Natural killer cell (primary cell): ENCODE data around the gene KLHL8. TPM values are rescaled to one million over a fixed set of nuclear protein-coding genes. Genes with fewer than 3 reads are reported as not detected.
A peak's percentile ranks its signal among the peaks of the same experiment; 100 is the strongest.

Experiments
- ATAC-seq, 3 donors: fragments of 150-1000 bp in 2 of 3; fragments of 200-7000 bp in 1 of 3; cut with Tn5 transposase; 1 replicate in 1 of 3; 2 replicates in 2 of 3; pipeline ENCODE4 v1.10.0; 2021; ENCODE audit warnings: mild to moderate bottlenecking in 2 of 3, moderate library complexity in 2 of 3
- DNase-seq, 2 donors: peaks; one replicate each; pipeline versions ENCODE4 v3.0.0 to v3.0.0-alpha.2; 2013 to 2021; ENCODE audit warnings: mixed read lengths in 1 of 2
- H3K27ac ChIP-seq: one replicate; pipeline ENCODE4 v1.5.1; 2013; ENCODE audit warnings: mild to moderate bottlenecking, low read length
- H3K27me3 ChIP-seq: one replicate; pipeline ENCODE4 v1.6.1; 2013; ENCODE audit warnings: low read length; ENCODE audit not compliant: control insufficient read depth, insufficient read depth
- H3K36me3 ChIP-seq: one replicate; pipeline ENCODE4 v1.6.1; 2013; ENCODE audit warnings: low read length; ENCODE audit not compliant: control insufficient read depth, insufficient read depth
- H3K4me1 ChIP-seq: one replicate; pipeline ENCODE4 v1.6.1; 2013; ENCODE audit warnings: low read length; ENCODE audit not compliant: control insufficient read depth, insufficient read depth
- H3K4me3 ChIP-seq: one replicate; pipeline ENCODE4 v1.5.1; 2013; ENCODE audit warnings: low read length
- H3K9me3 ChIP-seq: one replicate; pipeline ENCODE4 v1.6.1; 2013; ENCODE audit warnings: low read length; ENCODE audit not compliant: control insufficient read depth, insufficient read depth
- H3K27ac Mint-ChIP-seq, 2 donors: one replicate each; pipeline ENCODE4 v1.8.0; 2022; ENCODE audit warnings: mild to moderate bottlenecking in 2 of 2, mixed read lengths in 2 of 2, moderate library complexity in 1 of 2
- H3K27me3 Mint-ChIP-seq, 2 donors: one replicate each; pipeline ENCODE4 v1.8.0; 2022; ENCODE audit warnings: low read depth in 2 of 2, mixed read lengths in 2 of 2
- H3K36me3 Mint-ChIP-seq: one replicate; pipeline ENCODE4 v1.8.0; 2022; ENCODE audit warnings: mixed read lengths
- H3K4me1 Mint-ChIP-seq, 2 donors: one replicate each; pipeline ENCODE4 v1.8.0; 2022; ENCODE audit warnings: mixed read lengths in 2 of 2
- H3K4me3 Mint-ChIP-seq: one replicate; pipeline ENCODE4 v1.8.0; 2022; ENCODE audit warnings: mild to moderate bottlenecking, moderate library complexity, mixed read lengths
- H3K9me3 Mint-ChIP-seq, 2 donors: one replicate each; pipeline ENCODE4 v1.8.0; 2022; ENCODE audit warnings: mixed read lengths in 2 of 2
- WGBS: methylation state at CpG from one replicate; pipeline ENCODE4 v1.1.7; 2013; ENCODE audit warnings: missing lambda C conversion rate; ENCODE audit not compliant: insufficient coverage; 5-methylcytosine and 5-hydroxymethylcytosine counted together
- intact Hi-C: fragments of 100-400 bp; cut with micrococcal nuclease; formaldehyde crosslinking; loops from one replicate; pipeline ENCODE4 v1.14.2; 2022
- total RNA-seq, 4 donors: library from RNA; stranded (reverse); fragments of 120-200 nt in 1 of 4; gene quantifications; one replicate each; pipeline versions ENCODE4 v1.2.3 to v1.2.4, GENCODE V29; 2013 to 2022
- TF ChIP-seq, protein P1 (sequence below): fragments of 200-600 bp; IDR thresholded peaks from one replicate; pipeline ENCODE4 v1.8.0; 2022; ENCODE audit warnings: antibody characterized with exemption

The KLHL8 gene
- total RNA-seq, 3 donors from 2014 or later (not counting 1 experiment from before 2014, with no cell fraction given) = 8.3 to 11.2 (median 9.1) TPM

DNA sequence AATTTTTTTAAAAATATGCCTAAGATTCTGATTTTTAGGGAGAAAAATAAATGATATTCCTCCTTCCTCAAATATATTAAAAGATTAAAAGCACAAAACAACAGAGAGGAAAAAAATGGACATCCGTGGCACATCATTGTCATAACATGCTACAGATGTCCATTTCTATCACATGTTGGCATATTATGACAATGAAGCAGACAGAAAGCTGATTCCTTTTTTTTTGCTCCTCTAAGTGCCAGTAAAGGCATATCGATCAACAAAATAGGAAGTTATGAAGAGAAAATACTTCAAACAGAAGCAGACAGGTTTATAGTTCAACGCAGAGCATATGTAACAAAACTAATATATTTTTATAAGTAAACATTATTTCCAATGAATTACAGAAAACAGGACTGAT is 11.2 kb downstream of the KLHL8 start:
- Mint-ChIP-seq H3K4me1 (peaks cover 13 to 16% of the 10 kb centered on the region in 2 donors), H3K36me3 (no peaks in the 10 kb centered on the region), H3K27me3 (no peaks in the 10 kb centered on the region), H3K27ac (peak overlapping the region; percentile 82 to 90), H3K9me3 (no peaks in the 10 kb centered on the region), H3K4me3 (peak overlapping the region; percentile 67)
- TF ChIP-seq, protein P1, sequence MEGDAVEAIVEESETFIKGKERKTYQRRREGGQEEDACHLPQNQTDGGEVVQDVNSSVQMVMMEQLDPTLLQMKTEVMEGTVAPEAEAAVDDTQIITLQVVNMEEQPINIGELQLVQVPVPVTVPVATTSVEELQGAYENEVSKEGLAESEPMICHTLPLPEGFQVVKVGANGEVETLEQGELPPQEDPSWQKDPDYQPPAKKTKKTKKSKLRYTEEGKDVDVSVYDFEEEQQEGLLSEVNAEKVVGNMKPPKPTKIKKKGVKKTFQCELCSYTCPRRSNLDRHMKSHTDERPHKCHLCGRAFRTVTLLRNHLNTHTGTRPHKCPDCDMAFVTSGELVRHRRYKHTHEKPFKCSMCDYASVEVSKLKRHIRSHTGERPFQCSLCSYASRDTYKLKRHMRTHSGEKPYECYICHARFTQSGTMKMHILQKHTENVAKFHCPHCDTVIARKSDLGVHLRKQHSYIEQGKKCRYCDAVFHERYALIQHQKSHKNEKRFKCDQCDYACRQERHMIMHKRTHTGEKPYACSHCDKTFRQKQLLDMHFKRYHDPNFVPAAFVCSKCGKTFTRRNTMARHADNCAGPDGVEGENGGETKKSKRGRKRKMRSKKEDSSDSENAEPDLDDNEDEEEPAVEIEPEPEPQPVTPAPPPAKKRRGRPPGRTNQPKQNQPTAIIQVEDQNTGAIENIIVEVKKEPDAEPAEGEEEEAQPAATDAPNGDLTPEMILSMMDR = no peak
- H3K27me3 ChIP-seq = no peaks in the 10 kb centered on the region
- H3K27ac ChIP-seq = peak overlapping the region; percentile 17
- H3K9me3 ChIP-seq = no peaks in the 10 kb centered on the region
- peaks cover 5% of the 10 kb centered on the region for H3K4me1 ChIP-seq
- H3K36me3 ChIP-seq = no peaks in the 10 kb centered on the region
- ATAC-seq = no peak
- DNase-seq = no peak
- peak overlapping the region; percentile 26 for H3K4me3 ChIP-seq
- intact Hi-C loops = no loop called here
- no CpG with 5 or more reads among the region's 3 CpGs for WGBS

DNA sequence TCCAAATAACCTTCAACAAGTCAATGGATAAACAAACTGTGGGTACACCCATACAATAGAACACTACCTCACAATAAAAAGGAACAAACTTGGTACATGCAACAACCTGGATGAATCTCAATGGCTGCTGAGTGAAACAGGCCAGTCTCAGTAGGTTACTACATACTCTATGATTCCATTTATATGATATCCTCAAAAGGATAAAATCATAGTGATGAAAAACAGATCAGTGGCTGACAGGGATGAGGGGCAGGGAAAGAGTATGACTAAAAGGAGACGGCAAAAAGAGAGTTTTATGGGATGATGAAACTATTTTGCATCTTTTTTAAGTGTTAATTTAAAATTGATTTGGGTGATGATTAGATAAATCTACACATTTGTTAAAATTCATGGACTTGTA is 15.9 kb downstream of the KLHL8 start:
- intact Hi-C loops = no loop called here
- H3K4me3 Mint-ChIP-seq = no peak overlapping the region
- no peaks in the 10 kb centered on the region for H3K27me3 Mint-ChIP-seq

DNA sequence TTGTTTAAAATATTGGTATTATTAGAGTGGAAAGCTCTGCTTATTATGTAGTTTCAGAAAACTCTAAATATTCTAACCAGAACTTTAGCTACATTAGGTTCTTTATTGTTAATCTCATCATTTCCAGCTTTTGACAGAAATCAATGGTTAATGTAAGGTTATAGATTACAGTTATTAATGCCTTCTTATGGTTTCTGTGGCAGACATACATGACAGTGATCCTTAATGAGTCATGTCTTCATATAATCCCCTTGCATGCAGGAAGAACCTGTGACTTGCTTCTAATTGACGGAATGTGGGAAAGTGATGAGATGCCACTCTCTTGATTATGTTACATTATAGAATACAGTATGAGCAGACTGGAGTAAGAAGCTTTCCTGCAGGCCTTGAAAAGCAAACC is 23.5 kb downstream of the KLHL8 start:
- Histone ChIP-seq H3K4me1 (no peaks in the 10 kb centered on the region), H3K36me3 (no peaks in the 10 kb centered on the region), H3K27me3 (no peaks in the 10 kb centered on the region), H3K27ac (no peak overlapping the region), H3K9me3 (no peaks in the 10 kb centered on the region), H3K4me3 (no peak overlapping the region)
- DNase-seq (no peak), ATAC-seq (no peak)
- TF ChIP-seq, protein P1 = no peak
- H3K9me3 Mint-ChIP-seq = no peaks in the 10 kb centered on the region
- WGBS = 100% methylated on average over 1 of the region's 1 CpG
- no peaks in the 10 kb centered on the region for H3K27me3 Mint-ChIP-seq
- H3K36me3 Mint-ChIP-seq = no peaks in the 10 kb centered on the region
- no peak overlapping the region for H3K27ac Mint-ChIP-seq
- no peak overlapping the region for H3K4me3 Mint-ChIP-seq
- intact Hi-C loops = no loop called here
- H3K4me1 Mint-ChIP-seq = peaks cover 20 to 29% of the 10 kb centered on the region in 2 donors

More for the DNA sequence above, 15.9 kb downstream of the KLHL8 start:
- Mint-ChIP-seq H3K27ac (no peak overlapping the region), H3K36me3 (peaks cover 8% of the 10 kb centered on the region), H3K9me3 (peaks cover 2 to 5% of the 10 kb centered on the region in 2 donors), H3K4me1 (peaks cover 15 to 20% of the 10 kb centered on the region in 2 donors)
- no peak overlapping the region for H3K27ac ChIP-seq
- DNase-seq (no peak), ATAC-seq (no peak)
- TF ChIP-seq, protein P1 = no peak
- no peaks in the 10 kb centered on the region for H3K36me3 ChIP-seq
- peaks cover under 1% of the 10 kb centered on the region for H3K4me1 ChIP-seq
- WGBS = 100% methylated on average over 1 of the region's 1 CpG
- no peaks in the 10 kb centered on the region for H3K27me3 ChIP-seq
- H3K4me3 ChIP-seq = no peak overlapping the region
- peaks cover 4% of the 10 kb centered on the region for H3K9me3 ChIP-seq

DNA sequence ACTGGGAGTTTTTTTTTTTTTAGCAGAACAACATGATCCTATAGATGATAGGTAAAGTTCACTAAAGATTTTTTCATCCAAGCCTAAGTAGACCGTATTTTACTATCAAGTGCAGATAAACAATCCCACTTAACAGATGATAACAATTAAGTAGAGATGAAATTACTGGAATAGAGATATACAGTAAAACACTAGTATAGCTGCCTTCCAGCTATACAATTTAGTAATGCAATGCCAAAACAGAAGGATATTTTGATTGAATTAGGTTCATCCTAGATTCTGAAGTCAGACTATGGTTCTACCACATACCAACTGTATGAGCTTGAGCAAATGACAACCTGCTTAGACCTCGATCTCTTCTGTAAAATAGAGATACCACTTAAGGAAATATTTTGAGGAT is 24.3 kb downstream of the KLHL8 start:
- Histone ChIP-seq H3K4me3 (no peak overlapping the region), H3K27me3 (no peaks in the 10 kb centered on the region), H3K27ac (no peak overlapping the region), H3K4me1 (no peaks in the 10 kb centered on the region), H3K9me3 (no peaks in the 10 kb centered on the region), H3K36me3 (no peaks in the 10 kb centered on the region)
- no peaks in the 10 kb centered on the region for H3K36me3 Mint-ChIP-seq
- H3K27me3 Mint-ChIP-seq = no peaks in the 10 kb centered on the region
- intact Hi-C loops = no loop called here
- DNase-seq (no peak), ATAC-seq (no peak)
- H3K4me3 Mint-ChIP-seq = no peak overlapping the region
- H3K27ac Mint-ChIP-seq = no peak overlapping the region
- TF ChIP-seq, protein P1 = no peak
- H3K9me3 Mint-ChIP-seq = no peaks in the 10 kb centered on the region
- peaks cover 15 to 27% of the 10 kb centered on the region in 2 donors for H3K4me1 Mint-ChIP-seq
- WGBS = no CpG with 5 or more reads among the region's 2 CpGs
